Neural progenitor cell (in vitro differentiated cells): ENCODE measurements around the gene SRPK3. TPM values are rescaled to one million over a fixed set of nuclear protein-coding genes. Genes with fewer than 3 reads are reported as not detected.

Experiments used
- DNase-seq: peaks from one replicate; pipeline ENCODE4 v3.0.0-alpha.2; 2016; ENCODE audit warnings: low spot score
- H2AFZ ChIP-seq: fragments of 200-600 bp; sonication (generic); replicated peaks from 2 replicates; pipeline ENCODE4 v1.6.1; 2016; ENCODE audit warnings: antibody characterized with exemption
- H3F3A ChIP-seq: fragments of 200-600 bp; sonication (generic); 2 replicates; pipeline ENCODE4 v1.6.1; 2016; ENCODE audit warnings: antibody characterized with exemption, low read depth
- H3K27ac ChIP-seq: fragments of 200-600 bp; sonication (generic); 2 replicates; pipeline ENCODE4 v1.5.1; 2016; ENCODE audit warnings: mild to moderate bottlenecking
- H3K27me3 ChIP-seq: fragments of 200-600 bp; sonication (generic); 2 replicates; pipeline ENCODE4 v1.6.1; 2016; ENCODE audit warnings: mild to moderate bottlenecking, moderate library complexity
- H3K36me3 ChIP-seq: fragments of 200-600 bp; sonication (generic); 2 replicates; pipeline ENCODE4 v1.5.1; 2016
- H3K4me1 ChIP-seq: fragments of 200-600 bp; sonication (generic); 2 replicates; pipeline ENCODE4 v1.6.1; 2016; ENCODE audit warnings: mixed run types
- H3K4me2 ChIP-seq: fragments of 200-600 bp; sonication (generic); 2 replicates; pipeline ENCODE4 v1.6.1; 2016
- H3K4me3 ChIP-seq: fragments of 200-600 bp; sonication (generic); 2 replicates; pipeline ENCODE4 v1.5.1; 2016
- H3K79me2 ChIP-seq: fragments of 200-600 bp; sonication (generic); 2 replicates; pipeline ENCODE4 v1.6.1; 2016; ENCODE audit warnings: low read depth
- H3K9ac ChIP-seq: fragments of 200-600 bp; sonication (generic); 2 replicates; pipeline ENCODE4 v1.6.1; 2016
- H3K9me3 ChIP-seq: fragments of 200-600 bp; sonication (generic); 2 replicates; pipeline ENCODE4 v1.5.1; 2016; ENCODE audit warnings: low read depth
- H4K20me1 ChIP-seq: fragments of 200-600 bp; sonication (generic); 2 replicates; pipeline ENCODE4 v1.6.1; 2016; ENCODE audit warnings: low read depth
- H3K27ac Mint-ChIP-seq: 3 replicates; pipeline ENCODE4 v1.8.0; 2021; ENCODE audit warnings: mixed read lengths
- H3K27me3 Mint-ChIP-seq: 2 replicates; pipeline ENCODE4 v1.8.0; 2022; ENCODE audit warnings: low read depth, mild to moderate bottlenecking, inconsistent platforms, moderate library complexity, mixed read lengths; ENCODE audit not compliant: insufficient read depth
- H3K36me3 Mint-ChIP-seq: 3 replicates; pipeline ENCODE4 v1.8.0; 2021; ENCODE audit warnings: mixed read lengths
- H3K4me1 Mint-ChIP-seq: 3 replicates; pipeline ENCODE4 v1.8.0; 2021; ENCODE audit warnings: mixed read lengths
- H3K4me3 Mint-ChIP-seq: 3 replicates; pipeline ENCODE4 v1.8.0; 2021; ENCODE audit warnings: mild to moderate bottlenecking, moderate library complexity, mixed read lengths
- H3K9me3 Mint-ChIP-seq: 3 replicates; pipeline ENCODE4 v1.8.0; 2020; ENCODE audit warnings: mixed read lengths
- EZH2 ChIP-seq: fragments of 200-600 bp; sonication (generic); IDR thresholded peaks from 2 replicates; pipeline ENCODE4 v1.6.1; 2017; ENCODE audit warnings: antibody characterized with exemption, mild to moderate bottlenecking, moderate library complexity
- EZH2phosphoT487 ChIP-seq: fragments of 200-600 bp; sonication (generic); IDR thresholded peaks from 2 replicates; pipeline ENCODE4 v1.6.1; 2017; ENCODE audit warnings: antibody characterized with exemption
- total RNA-seq: library from RNA; depleted of rRNA; stranded (reverse); fragments of >200 nt; gene quantifications from 2 replicates; pipeline ENCODE4 v1.2.3, GENCODE V29; 2015; ENCODE audit warnings: low replicate concordance
- TF ChIP-seq, protein P1 (sequence below): fragments of 200-600 bp; sonication (generic); IDR thresholded peaks from 2 replicates; pipeline ENCODE4 v1.5.1; 2017; ENCODE audit warnings: antibody characterized with exemption, mild to moderate bottlenecking

The SRPK3 gene
- total RNA-seq, 1 donor from 2014 or later, result not detected

GRCh38 chrX:153762626-153763173, 18.1 kb upstream of the SRPK3 start:
- no peaks in the 10 kb centered on the region for H3K4me1 ChIP-seq
- H2AFZ ChIP-seq, result no peak overlapping the region
- no peak for DNase-seq
- no peaks in the 10 kb centered on the region for H3K36me3 ChIP-seq
- H3K9ac ChIP-seq, result no peak overlapping the region
- H3K4me3 ChIP-seq, result no peak overlapping the region
- Mint-ChIP-seq H3K27me3 (no peaks in the 10 kb centered on the region), H3K9me3 (peaks cover 23% of the 10 kb centered on the region), H3K4me3 (no peak overlapping the region), H3K27ac (no peak overlapping the region), H3K36me3 (no peaks in the 10 kb centered on the region), H3K4me1 (peaks cover 12% of the 10 kb centered on the region)
- TF ChIP-seq, protein P1, sequence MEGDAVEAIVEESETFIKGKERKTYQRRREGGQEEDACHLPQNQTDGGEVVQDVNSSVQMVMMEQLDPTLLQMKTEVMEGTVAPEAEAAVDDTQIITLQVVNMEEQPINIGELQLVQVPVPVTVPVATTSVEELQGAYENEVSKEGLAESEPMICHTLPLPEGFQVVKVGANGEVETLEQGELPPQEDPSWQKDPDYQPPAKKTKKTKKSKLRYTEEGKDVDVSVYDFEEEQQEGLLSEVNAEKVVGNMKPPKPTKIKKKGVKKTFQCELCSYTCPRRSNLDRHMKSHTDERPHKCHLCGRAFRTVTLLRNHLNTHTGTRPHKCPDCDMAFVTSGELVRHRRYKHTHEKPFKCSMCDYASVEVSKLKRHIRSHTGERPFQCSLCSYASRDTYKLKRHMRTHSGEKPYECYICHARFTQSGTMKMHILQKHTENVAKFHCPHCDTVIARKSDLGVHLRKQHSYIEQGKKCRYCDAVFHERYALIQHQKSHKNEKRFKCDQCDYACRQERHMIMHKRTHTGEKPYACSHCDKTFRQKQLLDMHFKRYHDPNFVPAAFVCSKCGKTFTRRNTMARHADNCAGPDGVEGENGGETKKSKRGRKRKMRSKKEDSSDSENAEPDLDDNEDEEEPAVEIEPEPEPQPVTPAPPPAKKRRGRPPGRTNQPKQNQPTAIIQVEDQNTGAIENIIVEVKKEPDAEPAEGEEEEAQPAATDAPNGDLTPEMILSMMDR, result no peak
- TF ChIP-seq EZH2phosphoT487 (no peak), EZH2 (no peak)
- H3F3A ChIP-seq, result no peaks in the 10 kb centered on the region
- no peaks in the 10 kb centered on the region for H3K27me3 ChIP-seq
- no peak overlapping the region for H3K4me2 ChIP-seq
- no peak overlapping the region for H3K27ac ChIP-seq
- no peaks in the 10 kb centered on the region for H3K9me3 ChIP-seq
- no peaks in the 10 kb centered on the region for H3K79me2 ChIP-seq
- no peaks in the 10 kb centered on the region for H4K20me1 ChIP-seq

GRCh38 chrX:153763298-153763932, 17.4 kb upstream of the SRPK3 start:
- H3K27me3 Mint-ChIP-seq, result no peaks in the 10 kb centered on the region

GRCh38 chrX:153763989-153764755, 16.7 kb upstream of the SRPK3 start, which contains the start of gene PLXNB3:
Gene PLXNB3, plus strand, starts transcription at chrX:153764249. Its CDS starts 1,287 bp downstream, at chrX:153765536.
- H3K27ac Mint-ChIP-seq, result no peak within 1 kb of the TSS
- H3K36me3 Mint-ChIP-seq, result no peaks in the 10 kb centered on the region
- peaks cover 20% of the 10 kb centered on the region for H3K9me3 Mint-ChIP-seq
- no peak within 1 kb of the TSS for H3K4me2 ChIP-seq
- H3K4me1 Mint-ChIP-seq, result peaks cover 12% of the 10 kb centered on the region
- no peaks in the 10 kb centered on the region for H3K36me3 ChIP-seq
- DNase-seq, result peak; percentile 77
- H3K27ac ChIP-seq, result no peak within 1 kb of the TSS
- H3K79me2 ChIP-seq, result no peaks in the 10 kb centered on the region
- no peak within 1 kb of the TSS for H2AFZ ChIP-seq
- H3K4me1 ChIP-seq, result no peaks in the 10 kb centered on the region
- H3K4me3 ChIP-seq, result no peak within 1 kb of the TSS
- TF ChIP-seq EZH2phosphoT487, result no peak
- TF ChIP-seq, protein P1, result peak; percentile 74
- no peak for TF ChIP-seq EZH2
- H3K27me3 ChIP-seq, result no peaks in the 10 kb centered on the region
- H3K4me3 Mint-ChIP-seq, result peak within 1 kb of the TSS; percentile 33
- H4K20me1 ChIP-seq, result no peaks in the 10 kb centered on the region
- H3K9ac ChIP-seq, result no peak within 1 kb of the TSS
- no peaks in the 10 kb centered on the region for H3F3A ChIP-seq
- no peaks in the 10 kb centered on the region for H3K27me3 Mint-ChIP-seq
- no peaks in the 10 kb centered on the region for H3K9me3 ChIP-seq

More at GRCh38 chrX:153763298-153763932, 17.4 kb upstream of the SRPK3 start:
- Histone ChIP-seq H3K4me3 (no peak overlapping the region), H3K4me1 (no peaks in the 10 kb centered on the region), H3F3A (no peaks in the 10 kb centered on the region), H3K27me3 (no peaks in the 10 kb centered on the region), H3K4me2 (no peak overlapping the region), H3K9ac (no peak overlapping the region), H2AFZ (no peak overlapping the region), H4K20me1 (no peaks in the 10 kb centered on the region), H3K79me2 (no peaks in the 10 kb centered on the region), H3K36me3 (no peaks in the 10 kb centered on the region), H3K27ac (no peak overlapping the region), H3K9me3 (no peaks in the 10 kb centered on the region)
- H3K9me3 Mint-ChIP-seq, result peaks cover 20% of the 10 kb centered on the region
- peaks cover 12% of the 10 kb centered on the region for H3K4me1 Mint-ChIP-seq
- no peak for DNase-seq
- H3K4me3 Mint-ChIP-seq, result peak overlapping the region; percentile 33
- H3K36me3 Mint-ChIP-seq, result no peaks in the 10 kb centered on the region
- TF ChIP-seq EZH2 (no peak), EZH2phosphoT487 (no peak)
- TF ChIP-seq, protein P1, result no peak
- no peak overlapping the region for H3K27ac Mint-ChIP-seq
